DMS79 treated with DMSO at 0.1 percent for 48 hours (cell line): ENCODE measurements around the gene USP12.
"Not testable (repeated sequence)": the region's sequence is repeated elsewhere in the genome, so short reads cannot be mapped to it uniquely, and the experiment has no call there.

Experiments
- DNase-seq: peaks from one replicate; lab custom pipeline; 2025; lab: John Stamatoyannopoulos, UW

USP12 gene, protein sequence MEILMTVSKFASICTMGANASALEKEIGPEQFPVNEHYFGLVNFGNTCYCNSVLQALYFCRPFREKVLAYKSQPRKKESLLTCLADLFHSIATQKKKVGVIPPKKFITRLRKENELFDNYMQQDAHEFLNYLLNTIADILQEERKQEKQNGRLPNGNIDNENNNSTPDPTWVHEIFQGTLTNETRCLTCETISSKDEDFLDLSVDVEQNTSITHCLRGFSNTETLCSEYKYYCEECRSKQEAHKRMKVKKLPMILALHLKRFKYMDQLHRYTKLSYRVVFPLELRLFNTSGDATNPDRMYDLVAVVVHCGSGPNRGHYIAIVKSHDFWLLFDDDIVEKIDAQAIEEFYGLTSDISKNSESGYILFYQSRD

DNA sequence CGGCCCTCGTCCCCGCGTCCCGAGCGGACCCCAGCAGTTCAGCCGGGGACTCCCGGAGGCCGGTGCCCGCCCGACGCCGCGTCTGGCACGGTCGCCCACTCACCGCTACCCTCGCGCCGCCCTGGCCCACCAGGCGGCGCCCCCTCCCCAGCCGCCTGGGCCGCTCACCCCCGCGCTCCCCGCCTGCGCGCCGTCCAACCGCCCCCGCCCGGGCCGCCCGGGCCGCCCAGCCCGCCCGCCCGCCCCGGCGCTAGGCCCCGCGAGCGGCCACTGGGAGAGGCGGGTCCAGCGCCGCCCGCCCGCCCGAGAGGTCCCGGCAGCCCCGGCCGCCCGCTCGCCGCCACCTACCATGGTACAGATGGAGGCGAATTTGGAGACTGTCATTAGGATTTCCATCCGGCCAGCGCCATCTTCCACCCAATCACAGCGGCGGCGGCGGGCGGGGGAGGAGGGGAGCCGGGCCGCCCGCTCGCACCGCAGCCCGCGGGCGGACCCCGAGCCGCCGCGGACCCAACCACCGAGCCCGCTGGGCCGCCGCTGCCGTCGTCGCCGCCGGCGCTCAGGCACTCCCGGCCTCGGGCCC lies at the start of gene USP12:
TSS of gene USP12 (minus strand) at position 568 of the 583 bp plus-strand sequence. CDS start at position 396, 172 bp downstream.
- peak; percentile 22 for DNase-seq

GRCh38 chr13:27219611-27220010 lies 48.0 kb upstream of the USP12 start:
- DNase-seq, result no peak

- not testable (repeated sequence) for DNase-seq
Observed at GRCh38 chr13:27218861-27219260, 47.2 kb upstream of the USP12 start.

DNA sequence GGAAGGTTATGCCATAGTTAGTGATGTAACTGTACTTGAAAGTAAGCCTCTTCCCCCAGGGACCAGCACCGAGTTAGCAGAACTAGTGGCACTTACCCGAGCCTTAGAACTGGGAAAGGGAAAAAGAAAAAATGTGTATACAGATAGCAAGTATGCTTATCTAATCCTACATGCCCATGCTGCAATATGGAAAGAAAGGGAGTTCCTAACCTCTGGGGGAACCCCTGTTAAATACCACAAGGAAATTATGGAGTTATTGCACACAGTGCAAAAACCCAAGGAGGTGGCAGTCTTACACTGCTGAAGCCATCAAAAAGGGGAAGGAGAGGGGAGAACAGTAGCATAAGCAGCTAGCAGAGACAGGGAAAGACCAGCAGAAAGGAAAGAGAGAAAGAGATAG lies 46.2 kb upstream of the USP12 start:
- DNase-seq, result not testable (repeated sequence)

DNA sequence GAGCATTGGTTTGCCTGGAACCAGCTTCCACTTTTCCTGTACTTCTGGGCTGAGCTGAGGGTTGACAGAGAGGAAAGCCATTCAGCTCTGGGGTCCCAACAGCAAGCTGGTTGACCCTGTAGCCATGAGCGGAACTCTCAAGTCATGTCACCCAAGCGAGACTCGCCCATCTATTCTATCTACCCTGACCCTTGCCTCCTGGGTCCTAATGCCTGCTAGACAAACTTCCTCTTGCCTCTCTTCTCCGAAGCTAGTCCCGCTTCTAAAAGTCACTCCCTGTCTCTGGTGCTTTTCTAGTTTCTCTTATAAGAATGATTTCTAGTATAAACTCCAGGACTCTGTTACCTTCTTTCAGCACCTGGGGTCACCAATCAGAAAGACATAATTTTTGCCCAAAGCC lies 41.8 kb upstream of the USP12 start:
- DNase-seq, result not testable (repeated sequence)

DNA sequence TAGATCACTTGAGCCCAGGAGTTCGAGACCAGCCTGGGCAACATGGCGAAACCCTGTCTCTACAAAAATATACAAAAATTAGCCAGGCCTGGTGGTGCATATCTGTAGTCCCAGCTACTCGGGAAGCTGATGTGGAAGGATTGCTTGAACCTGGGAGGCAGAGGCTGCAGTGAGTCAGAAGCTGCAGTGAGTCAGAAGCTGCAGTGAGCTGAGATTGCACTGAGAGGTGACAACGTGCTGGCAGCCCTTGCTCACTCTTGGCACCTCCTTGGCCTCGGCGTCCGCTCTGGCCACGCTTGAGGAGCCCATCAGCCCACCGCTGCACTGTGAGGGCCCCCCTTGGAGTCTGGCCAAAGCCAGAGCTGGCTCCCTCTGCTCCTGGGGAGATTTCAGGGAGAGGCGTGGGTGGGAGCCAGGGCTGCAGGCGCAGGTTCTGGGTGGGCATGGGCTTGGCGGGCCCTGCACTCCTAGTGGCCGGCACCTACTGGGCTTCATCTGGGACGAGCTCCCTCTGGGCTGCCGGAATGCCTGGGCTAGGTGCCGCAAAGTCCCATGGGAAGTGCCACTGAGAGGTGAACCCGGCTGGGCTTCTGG lies 40.3 kb upstream of the USP12 start:
- DNase-seq, result no peak

GRCh38 chr13:27211271-27211670 lies 39.7 kb upstream of the USP12 start:
- no peak for DNase-seq

- DNase-seq, result no peak
Observed at GRCh38 chr13:27208514-27208913, 36.9 kb upstream of the USP12 start.

GRCh38 chr13:27203854-27204253 lies 32.2 kb upstream of the USP12 start:
- no peak for DNase-seq

DNA sequence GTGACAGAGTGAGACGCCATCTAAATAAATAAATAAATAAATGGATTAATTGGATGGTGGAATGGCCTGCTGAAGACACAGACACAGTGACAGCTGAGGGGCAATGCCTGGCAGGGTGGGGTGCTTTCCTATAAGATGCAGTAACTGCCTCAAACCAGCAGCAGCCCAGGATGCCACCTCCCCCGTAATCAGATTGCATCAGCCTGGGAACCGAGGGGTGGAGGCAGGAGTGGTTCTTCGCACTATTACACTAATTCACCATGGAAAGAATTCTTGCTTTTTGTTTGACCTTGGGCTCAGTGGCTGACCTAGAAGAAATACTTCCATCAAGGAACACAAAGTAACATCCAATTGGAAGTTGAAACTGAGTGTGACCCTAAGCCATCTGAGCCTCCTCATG lies 31.6 kb upstream of the USP12 start:
- no peak for DNase-seq

GRCh38 chr13:27201661-27202060 lies 30.1 kb upstream of the USP12 start:
- no peak for DNase-seq

GRCh38 chr13:27200413-27201070 lies 28.9 kb upstream of the USP12 start:
- DNase-seq, result no peak

DNA sequence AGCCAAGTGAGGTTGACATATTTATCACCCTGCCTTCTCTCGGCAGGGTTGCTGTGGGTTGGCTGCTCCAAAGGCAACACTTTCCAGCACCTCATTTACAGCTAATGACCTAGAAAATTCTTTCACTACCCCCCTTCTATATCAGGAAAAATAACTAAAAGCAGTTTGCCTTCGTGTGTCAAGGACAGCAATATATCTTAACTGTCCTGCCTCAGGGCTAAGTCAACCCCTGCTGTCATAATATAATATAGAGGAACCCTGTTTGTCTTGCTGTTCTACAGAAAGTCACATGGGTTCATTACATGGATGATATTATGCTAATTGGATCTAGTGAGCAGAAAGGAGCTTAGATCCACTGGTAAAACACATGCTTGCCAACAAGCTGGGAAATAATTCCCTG lies 28.1 kb upstream of the USP12 start:
- DNase-seq, result no peak

DNA sequence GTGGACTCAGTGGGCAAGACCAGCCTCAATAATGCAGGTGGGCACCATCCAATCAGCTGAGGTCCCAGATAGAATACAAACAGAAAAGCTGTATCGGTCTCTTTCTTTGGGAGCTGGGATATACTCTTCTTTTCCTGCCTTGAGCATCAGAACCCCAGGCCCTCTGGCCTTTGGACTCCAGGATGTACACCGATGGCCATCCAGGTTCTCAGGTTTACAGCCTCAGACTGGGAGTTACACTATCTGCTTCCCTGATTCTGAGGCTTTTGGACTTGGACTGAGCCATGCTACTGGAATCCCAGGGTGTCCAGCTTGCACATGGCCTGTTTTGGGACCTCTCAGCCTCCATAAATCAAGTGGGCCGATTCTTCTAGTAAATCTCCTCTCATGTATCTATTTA lies 27.6 kb upstream of the USP12 start:
- DNase-seq, result no peak

DNA sequence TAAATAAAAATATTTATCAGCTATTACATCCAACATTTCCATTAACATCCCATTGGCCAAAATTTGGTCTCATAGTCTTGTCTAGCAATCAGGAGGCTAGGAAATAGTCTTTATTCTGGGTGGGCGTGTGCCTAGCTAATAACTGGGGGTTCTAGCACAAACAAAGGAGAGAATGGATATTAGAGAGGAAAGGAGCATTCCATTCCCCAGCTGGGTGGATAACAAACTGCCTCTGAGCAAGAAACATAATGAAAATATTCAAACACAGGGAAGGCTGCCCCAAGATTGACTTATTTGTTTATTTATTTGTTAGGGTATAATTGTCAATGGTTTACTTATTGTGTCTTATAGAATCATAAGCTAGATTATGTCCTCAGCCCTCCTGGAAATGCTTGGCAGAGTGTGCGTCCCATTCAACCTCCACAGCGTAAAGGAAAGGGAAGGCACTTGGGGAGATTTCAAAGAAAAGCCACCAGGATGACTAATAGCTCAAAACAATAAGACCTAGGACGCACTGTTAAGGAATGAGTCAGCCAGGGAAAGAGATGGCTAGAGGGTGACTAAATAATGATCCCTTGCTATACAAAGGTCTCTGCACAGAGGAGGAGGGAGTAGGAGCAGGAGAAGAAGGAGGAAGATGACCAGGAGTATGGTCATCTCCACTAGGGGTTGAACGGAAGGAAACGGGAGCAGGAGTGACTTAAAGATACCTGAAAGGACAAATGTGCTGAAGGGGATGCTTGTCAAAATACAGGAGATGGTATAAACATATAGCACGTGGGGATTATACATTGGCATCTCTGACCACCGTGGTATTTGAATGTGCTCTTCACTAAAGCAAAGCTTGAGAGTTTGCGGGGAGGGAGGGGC lies 23.5 kb upstream of the USP12 start:
- DNase-seq, result no peak

DNA sequence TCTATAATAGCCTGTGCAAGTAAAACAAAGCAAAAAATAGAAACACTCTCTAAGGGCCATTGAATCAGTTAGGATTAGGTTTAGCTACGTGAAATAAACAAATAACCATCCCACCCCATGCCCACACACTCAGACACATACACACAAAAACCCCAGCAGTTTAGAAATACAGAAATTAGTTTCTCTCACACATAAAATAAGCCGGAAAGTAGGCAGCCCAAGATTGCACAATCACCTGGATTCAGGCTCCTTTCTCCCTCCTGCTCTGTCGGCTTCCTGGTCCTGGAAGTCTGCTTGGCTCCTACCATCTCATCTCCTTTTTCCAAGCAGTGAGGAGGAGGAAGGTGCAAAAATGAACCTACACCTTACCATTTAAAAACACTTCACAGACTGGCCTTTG lies 22.6 kb upstream of the USP12 start:
- DNase-seq, result no peak

DNA sequence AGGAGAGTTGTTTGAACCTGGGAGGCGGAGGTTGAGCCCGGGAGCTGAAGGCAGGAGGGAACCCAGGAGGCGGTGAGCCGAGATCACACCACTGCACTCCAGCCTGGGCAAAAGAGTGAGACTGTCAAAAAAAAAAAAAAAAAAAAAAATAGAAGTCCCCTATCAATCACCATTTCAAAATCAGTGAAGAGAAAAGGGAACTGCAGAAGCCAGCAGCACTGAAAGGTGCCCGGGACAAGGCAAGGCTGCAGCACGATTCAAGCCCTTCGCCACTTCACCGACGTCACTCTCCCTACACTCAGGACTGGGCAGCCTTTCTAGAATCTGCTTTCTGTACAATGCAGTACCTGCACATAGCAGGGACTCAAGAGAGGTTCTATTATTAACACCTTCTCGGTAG lies 21.9 kb upstream of the USP12 start:
- no peak for DNase-seq

DNA sequence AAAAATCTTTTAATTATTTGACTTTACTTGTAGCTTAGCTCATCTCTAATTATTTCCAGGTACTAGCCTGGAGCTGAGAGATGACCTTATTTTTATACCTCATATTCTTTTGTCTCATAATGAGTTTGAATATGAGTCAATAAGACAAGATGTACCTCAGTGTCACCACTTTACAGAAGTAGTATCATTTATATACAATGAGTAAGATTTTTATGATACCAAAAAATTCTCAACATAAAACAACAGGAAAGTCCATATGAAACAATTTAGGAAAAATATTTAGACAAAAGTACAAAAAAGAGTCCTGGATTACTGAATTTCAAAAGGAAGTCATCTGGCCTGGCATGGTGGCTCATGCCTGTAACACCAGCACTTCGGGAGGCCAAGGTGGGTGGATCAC lies 21.4 kb upstream of the USP12 start:
- no peak for DNase-seq

DNA sequence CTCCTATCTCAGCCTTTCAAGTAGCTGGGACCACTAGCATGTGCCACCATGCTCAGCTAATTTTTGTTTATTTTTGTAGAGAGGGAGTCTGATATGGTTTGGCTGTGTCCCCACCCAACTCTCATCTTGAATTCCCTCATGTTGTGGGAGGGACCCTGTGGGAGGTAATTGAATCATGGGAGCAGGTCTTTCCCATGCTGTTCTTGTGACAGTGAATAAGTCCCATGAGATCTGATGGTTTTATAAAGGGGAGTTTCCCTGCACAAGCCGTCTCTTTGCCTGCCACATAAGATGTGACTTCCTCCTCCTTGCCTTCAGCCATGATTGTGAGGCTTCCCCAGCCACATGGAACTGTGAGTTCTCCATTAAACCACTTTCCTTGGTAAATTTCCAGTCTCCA lies 20.8 kb upstream of the USP12 start:
- not testable (repeated sequence) for DNase-seq

GRCh38 chr13:27189192-27189591 lies 17.6 kb upstream of the USP12 start:
- DNase-seq, result no peak

GRCh38 chr13:27188239-27188638 lies 16.6 kb upstream of the USP12 start:
- DNase-seq, result no peak

DNA sequence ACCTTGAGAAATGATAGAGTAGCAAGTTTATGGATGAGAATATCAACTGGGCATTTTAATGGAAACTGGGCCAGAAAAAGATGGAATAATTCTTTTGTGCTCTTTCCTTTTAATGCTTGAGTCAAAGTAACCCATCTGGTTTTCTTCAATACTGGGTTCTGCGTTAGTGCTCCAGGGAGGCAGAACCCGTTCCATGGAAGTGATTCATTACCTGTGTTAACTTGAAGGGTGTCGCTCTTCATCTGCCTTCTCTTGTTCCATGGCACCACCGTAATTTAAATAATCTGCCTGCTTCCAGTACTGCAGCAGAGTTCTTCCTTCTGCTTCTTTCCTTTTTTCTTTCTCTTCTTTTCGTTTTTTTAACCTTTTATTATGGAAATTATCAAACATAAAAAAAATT lies 14.7 kb upstream of the USP12 start:
- no peak for DNase-seq
